ENCODE results near the gene GATA1.

DNA sequence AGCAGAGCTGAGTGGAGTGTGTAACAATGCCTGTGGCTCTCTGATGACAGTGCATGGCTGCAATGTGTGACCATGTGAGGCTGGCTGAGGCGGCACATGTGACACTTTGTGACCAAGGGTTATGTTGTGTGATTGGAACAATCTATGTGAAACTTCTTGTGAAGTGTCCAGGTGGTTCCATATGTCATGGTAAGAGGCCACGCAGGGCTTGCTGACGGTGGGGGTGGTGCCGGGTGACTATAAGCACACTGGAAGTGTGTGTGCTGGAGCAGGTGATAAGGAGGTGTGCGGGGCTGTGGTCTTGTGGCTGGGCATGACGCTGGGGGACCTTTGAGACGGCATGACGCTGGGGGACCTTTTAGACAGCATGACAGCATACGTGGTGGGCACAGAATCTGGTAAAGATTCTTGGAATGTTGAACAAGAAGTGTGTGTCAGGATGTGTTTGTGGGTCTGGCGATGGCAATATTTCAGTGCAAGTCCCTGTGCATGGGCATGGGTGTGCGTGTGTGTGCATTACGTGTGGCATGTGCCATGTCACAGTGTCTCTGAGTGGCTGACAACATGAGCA, 8.0 kb downstream of the GATA1 start:
- no peak for TF ChIP-seq ZSCAN20 (CRISPR knock-in tag; IDR thresholded peaks at IDR 0.05)
- TF ChIP-seq, protein P1, sequence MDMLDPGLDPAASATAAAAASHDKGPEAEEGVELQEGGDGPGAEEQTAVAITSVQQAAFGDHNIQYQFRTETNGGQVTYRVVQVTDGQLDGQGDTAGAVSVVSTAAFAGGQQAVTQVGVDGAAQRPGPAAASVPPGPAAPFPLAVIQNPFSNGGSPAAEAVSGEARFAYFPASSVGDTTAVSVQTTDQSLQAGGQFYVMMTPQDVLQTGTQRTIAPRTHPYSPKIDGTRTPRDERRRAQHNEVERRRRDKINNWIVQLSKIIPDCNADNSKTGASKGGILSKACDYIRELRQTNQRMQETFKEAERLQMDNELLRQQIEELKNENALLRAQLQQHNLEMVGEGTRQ (IDR thresholded peaks at IDR 0.05): no peak
- TF ChIP-seq, protein P2, sequence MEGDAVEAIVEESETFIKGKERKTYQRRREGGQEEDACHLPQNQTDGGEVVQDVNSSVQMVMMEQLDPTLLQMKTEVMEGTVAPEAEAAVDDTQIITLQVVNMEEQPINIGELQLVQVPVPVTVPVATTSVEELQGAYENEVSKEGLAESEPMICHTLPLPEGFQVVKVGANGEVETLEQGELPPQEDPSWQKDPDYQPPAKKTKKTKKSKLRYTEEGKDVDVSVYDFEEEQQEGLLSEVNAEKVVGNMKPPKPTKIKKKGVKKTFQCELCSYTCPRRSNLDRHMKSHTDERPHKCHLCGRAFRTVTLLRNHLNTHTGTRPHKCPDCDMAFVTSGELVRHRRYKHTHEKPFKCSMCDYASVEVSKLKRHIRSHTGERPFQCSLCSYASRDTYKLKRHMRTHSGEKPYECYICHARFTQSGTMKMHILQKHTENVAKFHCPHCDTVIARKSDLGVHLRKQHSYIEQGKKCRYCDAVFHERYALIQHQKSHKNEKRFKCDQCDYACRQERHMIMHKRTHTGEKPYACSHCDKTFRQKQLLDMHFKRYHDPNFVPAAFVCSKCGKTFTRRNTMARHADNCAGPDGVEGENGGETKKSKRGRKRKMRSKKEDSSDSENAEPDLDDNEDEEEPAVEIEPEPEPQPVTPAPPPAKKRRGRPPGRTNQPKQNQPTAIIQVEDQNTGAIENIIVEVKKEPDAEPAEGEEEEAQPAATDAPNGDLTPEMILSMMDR (IDR thresholded peaks at IDR 0.05): no peak
- TF ChIP-seq POLR2A (IDR thresholded peaks at IDR 0.05; ENCODE audit: low read length): no peak
- no peak for TF ChIP-seq HDAC2 (IDR thresholded peaks at IDR 0.05)
- no peak for TF ChIP-seq KDM5A (IDR thresholded peaks at IDR 0.05)
- TF ChIP-seq ESRRA (IDR thresholded peaks at IDR 0.05; ENCODE audit: borderline replicate concordance, low read length): no peak
- TF ChIP-seq RNF2 (IDR thresholded peaks at IDR 0.05; ENCODE audit: borderline replicate concordance, low read depth): no peak
- TF ChIP-seq, protein P3, sequence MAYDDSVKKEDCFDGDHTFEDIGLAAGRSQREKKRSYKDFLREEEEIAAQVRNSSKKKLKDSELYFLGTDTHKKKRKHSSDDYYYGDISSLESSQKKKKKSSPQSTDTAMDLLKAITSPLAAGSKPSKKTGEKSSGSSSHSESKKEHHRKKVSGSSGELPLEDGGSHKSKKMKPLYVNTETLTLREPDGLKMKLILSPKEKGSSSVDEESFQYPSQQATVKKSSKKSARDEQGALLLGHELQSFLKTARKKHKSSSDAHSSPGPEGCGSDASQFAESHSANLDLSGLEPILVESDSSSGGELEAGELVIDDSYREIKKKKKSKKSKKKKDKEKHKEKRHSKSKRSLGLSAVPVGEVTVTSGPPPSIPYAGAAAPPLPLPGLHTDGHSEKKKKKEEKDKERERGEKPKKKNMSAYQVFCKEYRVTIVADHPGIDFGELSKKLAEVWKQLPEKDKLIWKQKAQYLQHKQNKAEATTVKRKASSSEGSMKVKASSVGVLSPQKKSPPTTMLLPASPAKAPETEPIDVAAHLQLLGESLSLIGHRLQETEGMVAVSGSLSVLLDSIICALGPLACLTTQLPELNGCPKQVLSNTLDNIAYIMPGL (CRISPR knock-in tag; IDR thresholded peaks at IDR 0.05; ENCODE audit: borderline replicate concordance): no peak
- no peak for TF ChIP-seq RAD21 (conservative IDR thresholded peaks at IDR 0.05 in 1 of 2, IDR thresholded peaks at IDR 0.05 in 1 of 2)
- TF ChIP-seq RCOR1 (IDR thresholded peaks at IDR 0.05; ENCODE audit: low read depth, low read length): no peak
- no peak for TF ChIP-seq MAZ (IDR thresholded peaks at IDR 0.05; ENCODE audit: borderline replicate concordance, low read depth, low read length)
- TF ChIP-seq RFX5 (IDR thresholded peaks at IDR 0.05): no peak
